ENCODE data around the gene TCERG1. TPM values are rescaled to one million over a fixed set of nuclear protein-coding genes. Genes with fewer than 3 reads are reported as not detected.

Gene TCERG1
- total RNA-seq, 1 experiment from 2014 or later, result 75.9 TPM

DNA sequence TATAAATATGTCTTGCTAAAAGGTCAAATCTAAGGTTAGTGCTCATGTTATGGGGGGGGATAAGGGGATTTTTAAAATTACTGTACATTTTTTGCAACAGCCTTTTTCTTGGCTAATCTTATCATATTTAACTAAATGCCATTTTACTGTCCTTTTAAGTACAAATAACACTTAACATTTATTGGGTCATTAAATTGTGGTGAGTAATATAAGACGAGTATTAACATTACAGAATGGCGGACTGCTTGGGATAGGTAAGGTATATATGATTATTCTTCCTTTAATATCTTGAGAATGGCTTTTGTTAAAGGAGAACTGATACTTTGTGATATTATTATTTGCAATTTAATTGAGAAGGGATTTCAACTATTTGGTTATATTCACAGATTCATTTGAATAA lies 35.6 kb downstream of the TCERG1 start:
- no peaks in the 10 kb centered on the region for H3K79me2 ChIP-seq (ENCODE audit: low read depth)
- no peak overlapping the region for H2AFZ ChIP-seq
- no peaks in the 10 kb centered on the region for H3K27me3 ChIP-seq (ENCODE audit: insufficient read depth, low read depth)
- H3F3A ChIP-seq (ENCODE audit: insufficient read depth, low read depth), result peaks cover 3% of the 10 kb centered on the region; the same call in 1 of the 2 replicates
- BruUV-seq (replicated peaks), result no TSS peak
- ChIA-PET CTCF (no interaction called here), POLR2A (ENCODE audit: unreplicated experiment) (no interaction called here)
- no peak overlapping the region for H3K27ac ChIP-seq
- no peak overlapping the region for H3K4me3 ChIP-seq
- no peaks in the 10 kb centered on the region for H3K4me1 ChIP-seq (replicated peaks; ENCODE audit: insufficient read depth)
- no peak for DNase-seq
- H3K4me2 ChIP-seq, result no peak overlapping the region
- TF ChIP-seq CTCF (conservative IDR thresholded peaks at IDR 0.05), result no peak
- TF ChIP-seq EZH2 (IDR thresholded peaks at IDR 0.05; ENCODE audit: low read depth), result no peak
- no peaks in the 10 kb centered on the region for H3K9me2 ChIP-seq (ENCODE audit: insufficient read depth)
- peaks cover 9% of the 10 kb centered on the region; the same call in 1 of the 2 replicates for H4K20me1 ChIP-seq (ENCODE audit: insufficient read depth)
- H3K9me3 ChIP-seq (ENCODE audit: insufficient read depth, low read depth), result no peaks in the 10 kb centered on the region
- peaks cover 50% of the 10 kb centered on the region for H3K36me3 ChIP-seq (ENCODE audit: low read depth)
- intact Hi-C loops (cut with micrococcal nuclease; ENCODE audit: unreplicated experiment), result loop anchor here (10.0 kb wide), 2 partner anchors 328 to 1912 kb away; no protein-coding TSS in a partner anchor

DNA sequence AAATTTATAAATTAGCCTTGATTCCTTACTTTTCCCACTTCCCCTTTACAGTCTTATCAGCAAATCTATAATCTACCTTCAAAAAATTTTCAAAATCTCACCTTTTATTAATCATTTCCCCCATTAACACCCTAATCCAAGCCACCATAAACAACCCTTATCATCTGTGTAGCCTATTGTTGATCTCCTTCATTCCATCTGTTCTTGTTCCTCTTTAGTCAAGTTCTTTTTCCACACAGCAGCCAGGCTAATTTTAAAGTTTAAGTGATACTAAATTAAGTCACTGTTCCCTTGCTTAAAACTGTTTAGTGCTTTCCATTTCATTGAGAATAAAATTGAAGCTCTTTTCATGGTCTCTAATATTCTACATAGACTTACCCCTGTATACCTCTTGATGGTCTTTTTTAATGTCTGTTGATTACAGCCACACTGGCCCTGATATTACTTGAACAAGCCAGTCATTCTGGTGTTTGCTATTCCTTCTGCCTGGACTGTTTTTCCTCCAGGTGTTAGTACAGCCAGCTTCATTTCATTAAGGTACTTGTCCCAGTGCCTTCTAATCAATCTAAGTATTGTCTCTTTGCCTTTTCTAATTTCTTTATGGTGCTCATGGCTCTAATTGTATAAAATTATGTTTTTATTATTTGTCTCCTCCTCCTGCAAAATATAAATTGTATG lies 37.7 kb downstream of the TCERG1 start:
- no peak for DNase-seq
- H4K20me1 ChIP-seq (ENCODE audit: insufficient read depth), result peaks cover 9% of the 10 kb centered on the region; the same call in 1 of the 2 replicates
- POLR2A ChIA-PET (ENCODE audit: unreplicated experiment), result no interaction called here
- TF ChIP-seq CTCF (conservative IDR thresholded peaks at IDR 0.05), result no peak
- TF ChIP-seq EZH2 (IDR thresholded peaks at IDR 0.05; ENCODE audit: low read depth), result no peak
- H3K4me1 ChIP-seq (replicated peaks; ENCODE audit: insufficient read depth), result no peaks in the 10 kb centered on the region
- H3K4me3 ChIP-seq, result no peak overlapping the region
- peaks cover 43% of the 10 kb centered on the region for H3K36me3 ChIP-seq (ENCODE audit: low read depth)
- H2AFZ ChIP-seq, result no peak overlapping the region
- no peak overlapping the region for H3K27ac ChIP-seq
- H3K27me3 ChIP-seq (ENCODE audit: insufficient read depth, low read depth), result no peaks in the 10 kb centered on the region
- H3K79me2 ChIP-seq (ENCODE audit: low read depth), result no peaks in the 10 kb centered on the region
- intact Hi-C loops (cut with micrococcal nuclease; ENCODE audit: unreplicated experiment), result loop anchor here (10.0 kb wide), 2 partner anchors 330 to 1910 kb away; no protein-coding TSS in a partner anchor
- H3F3A ChIP-seq (ENCODE audit: insufficient read depth, low read depth), result 0 out of 2 replicates have a peak, but pooled peaks cover 3% of the 10 kb centered on the region
- no peaks in the 10 kb centered on the region for H3K9me3 ChIP-seq (ENCODE audit: insufficient read depth, low read depth)
- BruUV-seq (replicated peaks), result no TSS peak
- H3K9me2 ChIP-seq (ENCODE audit: insufficient read depth), result no peaks in the 10 kb centered on the region
- CTCF ChIA-PET, result no interaction called here
- H3K4me2 ChIP-seq, result no peak overlapping the region

- Histone ChIP-seq H3K4me2 (no peak overlapping the region), H3K36me3 (ENCODE audit: low read depth) (peaks cover 9% of the 10 kb centered on the region; the same call in 1 of the 2 replicates), H3K9me3 (ENCODE audit: insufficient read depth, low read depth) (no peaks in the 10 kb centered on the region), H2AFZ (no peak overlapping the region), H3K27me3 (ENCODE audit: insufficient read depth, low read depth) (no peaks in the 10 kb centered on the region), H3F3A (ENCODE audit: insufficient read depth, low read depth) (peaks cover 7% of the 10 kb centered on the region; the same call in 1 of the 2 replicates), H3K4me1 (replicated peaks; ENCODE audit: insufficient read depth) (no peaks in the 10 kb centered on the region), H4K20me1 (ENCODE audit: insufficient read depth) (0 out of 2 replicates have a peak, but pooled peaks cover 3% of the 10 kb centered on the region), H3K27ac (no peak overlapping the region), H3K4me3 (no peak overlapping the region), H3K79me2 (ENCODE audit: low read depth) (no peaks in the 10 kb centered on the region), H3K9me2 (ENCODE audit: insufficient read depth) (no peaks in the 10 kb centered on the region)
- ChIA-PET CTCF (no interaction called here), POLR2A (ENCODE audit: unreplicated experiment) (no interaction called here)
- intact Hi-C loops (cut with micrococcal nuclease; ENCODE audit: unreplicated experiment), result no loop called here
- BruUV-seq (replicated peaks), result no TSS peak
- DNase-seq, result no peak
- TF ChIP-seq CTCF (conservative IDR thresholded peaks at IDR 0.05), result no peak
- no peak for TF ChIP-seq EZH2 (IDR thresholded peaks at IDR 0.05; ENCODE audit: low read depth)
Measured at GRCh38 chr5:146490089-146490843, 43.1 kb downstream of the TCERG1 start.
